ENCODE results near the gene WARS2.

WARS2 gene

DNA sequence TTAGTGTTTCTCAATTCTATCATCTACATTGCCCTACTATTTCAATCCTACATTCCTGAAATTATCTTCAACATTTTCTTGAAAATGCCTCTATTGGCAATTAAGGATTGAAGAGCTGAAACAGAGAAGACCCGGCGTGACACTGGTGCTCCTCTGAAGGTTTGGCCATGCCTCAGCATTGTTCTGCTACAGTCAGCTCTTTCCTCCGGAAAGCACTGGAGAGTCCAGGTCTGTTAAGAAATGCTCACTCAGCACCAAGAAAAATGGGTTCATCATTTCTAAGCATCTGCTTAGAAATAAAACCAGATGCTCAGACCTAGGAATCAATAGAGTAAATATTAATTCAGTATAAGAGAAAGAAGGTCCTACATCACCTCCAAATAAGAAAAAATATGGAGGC, 58.8 kb downstream of the WARS2 start:
- DNase-seq (ENCODE audit: low spot score), result no peak

DNA sequence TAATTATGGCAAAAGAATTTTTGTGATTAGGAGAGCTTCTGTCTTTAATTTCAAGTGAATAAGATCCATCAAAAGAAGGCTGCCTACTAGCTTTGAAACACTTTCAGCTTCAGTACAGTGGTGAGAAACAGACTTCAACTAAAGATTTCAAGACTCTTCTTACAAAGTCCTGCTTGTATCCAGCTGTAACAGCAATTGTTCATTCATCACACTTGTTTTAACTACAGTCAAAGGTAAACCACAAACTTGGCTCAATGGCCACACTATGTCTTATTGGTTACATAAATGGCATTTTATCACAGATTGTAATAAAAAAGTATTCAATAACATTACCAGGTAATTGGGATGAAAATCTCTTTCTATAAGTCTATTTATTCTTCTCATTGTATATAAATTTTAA, 59.2 kb downstream of the WARS2 start:
- DNase-seq (ENCODE audit: low spot score), result no peak

DNA sequence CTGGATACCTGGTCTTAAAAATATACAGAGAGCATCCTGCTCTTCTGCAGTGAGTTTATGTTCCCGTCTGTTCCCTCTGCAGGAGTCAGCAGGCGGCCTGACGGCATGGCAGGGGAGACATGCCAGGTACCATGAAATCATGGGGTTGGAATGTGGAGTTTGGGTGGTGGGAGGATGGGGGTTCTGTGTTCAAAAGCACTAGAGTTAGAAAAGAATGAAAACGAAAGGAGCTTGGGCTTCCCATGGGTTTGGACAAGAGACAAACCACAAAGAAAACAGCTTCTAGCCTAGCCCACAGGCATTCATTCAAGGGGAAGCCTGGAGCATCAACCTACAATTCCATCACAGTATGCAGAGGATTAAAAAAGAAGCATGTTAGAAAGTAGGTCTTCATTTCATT, 59.9 kb downstream of the WARS2 start:
- no peak for DNase-seq (ENCODE audit: low spot score)

- no peak for DNase-seq (ENCODE audit: low spot score)
Measured at GRCh38 chr1:119079881-119080280, 60.6 kb downstream of the WARS2 start.

DNA sequence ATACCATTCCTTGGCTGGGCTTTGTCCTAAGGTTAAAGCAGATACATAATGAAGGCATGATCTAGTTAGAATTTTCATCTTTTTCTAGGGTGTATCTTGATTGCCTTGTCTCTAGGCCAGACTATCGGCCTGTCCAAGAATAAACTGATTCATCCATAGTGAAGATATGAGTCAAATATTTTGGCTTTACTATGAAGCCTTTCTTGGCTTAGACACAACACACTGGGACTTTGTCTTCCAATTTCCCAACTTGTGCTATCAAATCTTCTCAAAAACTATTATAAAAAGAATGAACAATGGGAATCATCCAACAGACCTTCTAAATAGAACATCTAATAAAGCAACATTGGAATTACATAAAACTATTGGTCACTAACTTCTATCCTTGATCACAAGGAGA, 64.8 kb downstream of the WARS2 start:
- DNase-seq (ENCODE audit: low spot score), result no peak

DNA sequence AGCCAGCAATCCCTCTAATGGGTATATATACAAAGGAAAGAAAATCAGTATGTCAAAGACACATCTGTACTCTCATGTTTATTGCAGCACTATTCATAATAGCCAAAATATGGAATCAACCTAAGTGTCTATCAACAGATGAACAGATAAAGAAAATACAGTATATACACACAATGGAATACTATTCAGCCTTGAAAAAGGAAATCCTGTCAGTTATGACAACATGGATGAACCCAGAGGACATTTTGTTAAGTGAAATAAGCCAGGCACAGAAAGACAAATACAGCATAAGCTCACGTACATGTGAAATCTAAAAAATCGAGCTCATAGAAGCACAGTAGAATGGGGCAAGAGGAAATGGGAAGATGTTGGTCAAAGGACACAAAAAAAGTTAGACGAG, 69.1 kb downstream of the WARS2 start:
- no peak for DNase-seq (ENCODE audit: low spot score)

- no peak for DNase-seq (ENCODE audit: low spot score)
Measured at GRCh38 chr1:119069682-119070081, 70.8 kb downstream of the WARS2 start.

DNA sequence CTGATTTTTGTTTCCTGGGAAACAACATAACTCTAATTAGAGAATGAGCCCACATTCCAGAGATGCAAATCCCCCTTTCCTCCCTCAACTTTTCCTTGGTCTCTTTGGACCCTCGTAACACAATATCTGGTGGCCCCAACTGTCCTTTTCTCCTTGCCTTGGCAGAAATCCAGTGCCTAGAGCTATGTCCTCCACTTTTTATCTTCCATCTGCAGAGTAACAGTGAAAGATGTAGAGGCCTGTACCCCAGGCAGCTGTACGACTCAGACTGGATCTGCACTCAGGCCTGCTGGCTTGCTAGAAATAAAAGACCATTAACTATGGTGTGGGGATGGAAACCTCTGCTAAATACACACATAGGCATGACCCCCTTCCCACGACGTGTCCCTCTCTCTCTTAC, 72.0 kb downstream of the WARS2 start:
- no peak for DNase-seq (ENCODE audit: low spot score)

- no peak for DNase-seq (ENCODE audit: low spot score)
Measured at GRCh38 chr1:119061700-119062099, 78.8 kb downstream of the WARS2 start.

DNA sequence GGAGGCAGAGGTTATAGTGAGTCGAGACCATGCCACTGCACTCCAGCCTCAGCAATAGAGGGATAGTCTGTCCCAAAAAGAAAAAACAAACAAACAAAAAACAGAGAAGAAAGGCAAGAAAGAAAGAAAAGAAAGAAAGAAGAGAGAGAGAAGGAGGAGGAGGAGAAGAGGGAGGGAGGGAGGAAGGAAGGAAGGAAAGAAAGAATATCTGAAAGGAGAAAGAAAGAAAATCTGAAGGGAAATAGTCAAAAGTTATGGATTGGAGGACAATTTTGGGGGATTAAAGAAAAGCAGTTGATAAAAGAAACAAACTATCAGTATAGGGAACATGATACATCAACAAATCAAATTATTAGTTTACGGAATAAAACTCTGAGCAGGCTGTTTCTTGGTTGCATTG, 84.9 kb downstream of the WARS2 start:
- DNase-seq (ENCODE audit: low spot score), result no peak

DNA sequence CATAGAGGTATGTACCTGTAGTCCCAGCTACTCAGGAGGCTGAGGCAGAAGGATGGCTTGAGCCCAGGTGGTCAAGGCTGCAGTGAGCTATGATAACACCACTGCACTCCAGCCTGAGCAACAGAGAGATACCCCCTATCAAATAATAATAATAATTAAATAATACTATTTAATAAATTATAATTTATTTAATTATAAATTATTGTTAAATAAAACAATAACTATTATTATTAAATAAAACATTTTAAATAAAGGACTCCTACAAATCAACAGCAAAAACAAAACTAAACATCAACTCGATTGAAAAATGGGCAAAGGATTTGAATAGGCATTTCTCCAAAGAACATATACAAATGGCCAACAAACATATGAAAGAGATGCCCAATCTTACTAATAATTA, 86.5 kb downstream of the WARS2 start:
- no peak for DNase-seq (ENCODE audit: low spot score)

- DNase-seq (ENCODE audit: low spot score), result no peak
Measured at GRCh38 chr1:119052267-119052666, 88.2 kb downstream of the WARS2 start.

DNA sequence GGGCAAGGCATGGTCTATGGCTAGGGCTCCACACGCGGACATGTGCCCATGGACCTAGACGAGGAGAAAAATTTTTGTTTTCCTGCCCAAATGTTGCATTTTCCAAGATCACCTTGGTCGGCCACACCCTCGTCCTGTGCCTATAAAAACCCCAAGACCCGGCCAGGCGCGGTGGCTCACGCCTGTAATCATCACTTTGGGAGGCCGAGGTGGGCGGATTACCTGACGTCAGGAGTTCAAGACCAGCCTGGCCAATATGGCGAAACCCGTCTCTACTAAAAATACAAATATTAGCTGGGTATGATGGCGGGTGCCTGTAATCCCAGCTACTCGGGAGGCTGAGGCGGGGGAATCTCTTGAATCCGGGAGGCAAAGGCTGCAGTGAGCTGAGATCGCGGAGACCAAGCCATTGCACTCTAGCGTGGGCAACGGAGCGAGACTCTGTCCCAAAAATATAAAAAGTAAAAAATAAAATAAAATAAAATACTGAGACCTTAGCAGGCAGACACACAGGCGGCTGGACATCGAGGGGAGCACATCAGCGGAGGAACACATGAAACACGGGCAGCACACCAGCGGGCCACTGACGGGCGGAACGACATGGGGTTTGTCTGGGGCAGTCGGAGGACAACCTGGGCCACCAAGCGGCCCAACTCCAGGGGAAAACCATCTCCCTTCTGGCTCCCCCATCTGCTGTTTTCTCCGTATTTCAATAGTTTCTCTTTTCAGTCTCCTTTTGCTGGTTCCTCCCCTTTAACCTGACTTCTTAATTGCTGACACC, 91.6 kb downstream of the WARS2 start:
- DNase-seq (ENCODE audit: low spot score), result no peak

DNA sequence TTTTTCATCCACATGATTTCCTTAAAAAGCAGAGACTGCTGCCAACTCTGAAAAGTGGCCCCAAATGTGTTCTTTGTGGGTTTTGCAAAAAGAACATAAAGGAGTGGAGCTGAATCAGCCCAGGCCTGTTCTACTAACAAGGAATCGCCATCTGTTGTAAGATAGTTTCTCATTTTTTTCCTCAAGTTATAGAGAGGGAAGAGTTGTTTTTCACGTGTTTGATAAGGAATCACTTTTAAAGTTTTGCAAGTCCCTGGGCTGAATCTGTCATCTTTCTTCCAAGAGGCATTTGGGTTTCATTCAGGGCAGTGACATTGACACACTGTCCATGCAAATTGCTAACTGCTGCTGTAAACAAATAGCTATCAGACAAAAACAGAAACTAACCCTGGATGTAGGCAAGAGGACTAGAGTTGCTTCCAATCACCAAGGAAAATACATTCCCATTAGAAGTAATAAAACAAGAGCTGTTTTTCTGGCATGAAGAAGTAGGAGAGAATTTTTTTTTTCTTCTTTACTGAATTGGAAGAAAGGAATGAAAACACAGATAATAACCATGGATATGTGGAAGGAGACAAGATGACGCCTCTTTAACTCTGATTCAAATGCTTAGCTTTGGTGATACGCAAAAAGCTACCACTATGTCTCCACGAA, 93.5 kb downstream of the WARS2 start:
- DNase-seq (ENCODE audit: low spot score), result no peak

DNA sequence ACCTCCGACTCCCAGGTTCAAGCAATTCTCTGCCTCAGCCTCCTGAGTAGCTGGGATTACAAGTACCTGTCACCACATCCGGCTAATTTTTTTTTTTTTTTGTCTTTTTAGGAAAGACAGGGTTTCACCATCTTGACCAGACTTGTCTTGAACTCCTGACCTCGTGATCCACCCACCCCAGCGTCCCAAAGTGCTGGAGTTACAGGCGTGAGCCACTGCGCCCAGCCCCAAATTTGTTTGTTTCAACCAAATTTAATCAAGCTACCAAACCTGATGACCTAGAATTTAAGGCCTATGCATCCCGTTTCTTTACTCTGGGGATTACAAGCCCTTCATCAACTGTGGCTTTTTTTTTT, 94.0 kb downstream of the WARS2 start:
- no peak for DNase-seq (ENCODE audit: low spot score)

DNA sequence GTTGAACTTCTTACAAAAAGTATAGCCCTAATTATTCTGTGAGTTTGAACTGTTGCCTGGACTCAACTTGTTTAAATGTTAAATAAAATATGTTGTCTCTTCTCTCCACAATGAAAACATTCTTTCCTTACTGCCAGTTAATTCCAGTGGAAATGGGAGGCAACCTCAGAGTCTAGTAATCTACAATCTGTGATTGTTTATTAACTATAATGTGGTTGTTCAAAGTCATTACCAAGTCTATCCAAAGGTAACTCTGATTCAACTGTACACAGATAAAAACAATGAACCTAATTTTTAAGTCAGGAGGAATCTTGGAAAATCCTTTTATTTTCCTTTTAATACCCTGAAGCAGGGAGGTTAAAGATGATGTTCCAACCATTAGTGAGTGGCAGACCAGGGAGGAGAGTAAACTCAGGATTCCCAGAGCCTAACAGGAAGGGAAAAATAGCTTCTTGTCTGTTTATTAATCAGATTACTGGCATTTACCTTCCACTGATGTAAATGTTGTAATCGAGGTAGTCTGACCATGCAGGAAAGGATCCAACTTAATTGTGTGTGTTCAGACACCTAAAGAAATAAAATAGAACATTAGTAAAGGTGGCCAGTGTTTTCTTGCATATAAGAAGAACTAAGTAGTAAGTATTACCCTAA, 95.2 kb downstream of the WARS2 start:
- no peak for DNase-seq (ENCODE audit: low spot score)

GRCh38 chr1:119040906-119041305, 99.5 kb downstream of the WARS2 start:
- no peak for DNase-seq (ENCODE audit: low spot score)

DNA sequence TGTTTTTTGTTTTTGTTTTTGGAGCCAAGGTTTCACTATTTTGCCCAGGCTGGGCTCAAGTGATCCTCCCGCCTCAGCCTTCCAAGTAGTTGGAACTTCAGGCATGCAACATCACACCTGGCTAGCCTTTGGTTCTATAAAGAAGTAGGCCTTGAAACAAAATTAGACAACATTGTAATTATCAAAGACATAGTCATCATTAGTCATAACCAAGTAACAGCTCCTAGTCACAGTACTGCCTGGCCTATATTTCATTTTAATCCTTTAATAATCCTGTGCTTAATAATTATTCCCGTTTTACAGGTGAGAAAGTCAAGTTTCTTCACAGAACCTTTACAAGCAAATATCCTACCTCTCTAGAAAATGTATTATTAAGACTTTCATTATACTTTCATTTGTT, 100.0 kb downstream of the WARS2 start:
- DNase-seq (ENCODE audit: low spot score), result no peak

DNA sequence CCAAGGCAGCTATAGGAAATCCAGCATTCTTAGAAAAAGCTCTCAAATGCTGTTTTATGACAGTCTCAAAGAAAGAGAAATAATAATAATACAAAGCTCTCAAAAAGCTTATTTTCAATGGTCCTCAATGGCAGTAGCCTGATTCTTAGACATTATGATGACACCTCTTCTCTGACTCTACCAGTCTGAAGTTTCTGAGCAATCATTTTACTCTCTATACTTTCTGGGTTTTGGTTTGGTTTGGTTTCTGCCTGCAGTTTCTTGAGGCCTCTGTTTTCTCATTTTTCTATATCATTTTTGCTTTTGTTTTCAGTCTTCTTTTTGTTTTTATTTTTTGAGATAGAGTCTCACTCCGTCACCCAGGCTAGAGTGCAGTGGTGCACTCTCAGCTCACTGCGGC, 102.1 kb downstream of the WARS2 start:
- no peak for DNase-seq (ENCODE audit: low spot score)

- DNase-seq (ENCODE audit: low spot score), result no peak
Measured at GRCh38 chr1:119034359-119034758, 106.1 kb downstream of the WARS2 start.

DNA sequence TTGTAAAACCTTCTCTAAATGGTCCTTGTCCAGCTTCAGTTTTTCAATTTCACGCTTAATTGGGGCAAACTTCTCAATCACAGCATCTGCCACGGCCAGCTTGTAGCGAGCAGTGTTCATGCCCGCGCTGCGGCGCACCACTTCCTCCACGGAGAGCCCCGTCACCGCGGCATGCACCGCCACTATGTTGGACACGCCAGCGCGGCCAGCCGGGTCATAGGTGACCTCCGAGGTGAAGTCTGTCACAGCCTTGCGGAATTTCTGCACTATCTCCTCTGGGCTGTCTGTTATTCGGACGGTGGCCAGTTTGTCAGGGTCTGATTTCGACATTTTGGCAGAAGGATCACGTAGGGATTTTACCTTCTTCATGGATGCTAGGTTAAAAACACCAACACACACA, 107.5 kb downstream of the WARS2 start:
- DNase-seq (ENCODE audit: low spot score), result no peak

DNA sequence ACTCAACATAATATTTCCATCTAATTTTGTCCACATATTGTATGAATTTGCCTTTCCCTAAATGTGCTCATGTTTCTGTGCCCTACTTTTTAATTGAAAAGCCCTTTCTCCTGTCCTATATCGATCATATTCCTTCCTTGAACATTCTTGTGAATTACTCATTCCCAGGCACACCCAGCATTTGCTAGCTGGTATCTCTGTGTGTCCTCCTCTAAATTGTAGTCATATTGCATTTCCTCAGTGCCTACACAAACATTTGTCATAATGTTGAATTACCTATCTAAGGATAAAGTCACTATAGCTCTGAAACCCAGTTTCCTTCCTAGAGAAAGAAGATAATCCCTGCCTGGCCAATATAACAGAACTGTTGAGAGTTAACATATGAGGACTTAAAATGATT, 112.7 kb downstream of the WARS2 start:
- no peak for DNase-seq (ENCODE audit: low spot score)

GRCh38 chr1:119026956-119027355, 113.5 kb downstream of the WARS2 start:
- DNase-seq (ENCODE audit: low spot score), result no peak

DNA sequence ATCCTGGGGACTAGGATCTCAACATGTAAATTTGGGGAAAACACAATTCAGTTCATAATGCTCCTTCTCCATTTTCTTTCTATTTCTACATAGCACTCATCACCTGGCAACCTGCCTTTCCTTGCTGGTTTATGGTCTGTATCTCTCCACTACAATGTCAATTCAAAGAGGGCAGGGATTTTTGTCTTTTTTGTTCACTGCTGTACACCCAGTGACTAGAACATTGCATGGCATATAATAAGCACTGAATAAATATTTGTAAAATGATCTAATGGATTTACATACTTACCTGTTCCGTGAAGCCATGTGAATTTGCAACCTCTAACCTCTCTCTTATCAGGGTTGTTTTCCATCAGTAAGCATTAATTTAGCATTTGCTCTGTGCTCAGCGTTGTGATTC, 124.9 kb downstream of the WARS2 start:
- DNase-seq (ENCODE audit: low spot score), result no peak
